Erythroblast (primary cell): ENCODE measurements around the gene PPFIBP1.

Source experiments
- GATA1 ChIP-seq: IDR thresholded peaks from 2 replicates; pipeline ENCODE4 v1.6.1; 2011; ENCODE audit warnings: low read depth, mild to moderate bottlenecking, control low read depth, low read length, moderate library complexity
- POLR2A ChIP-seq: IDR thresholded peaks from 2 replicates; pipeline ENCODE4 v1.6.1; 2011; ENCODE audit warnings: mild to moderate bottlenecking, low read length

DNA sequence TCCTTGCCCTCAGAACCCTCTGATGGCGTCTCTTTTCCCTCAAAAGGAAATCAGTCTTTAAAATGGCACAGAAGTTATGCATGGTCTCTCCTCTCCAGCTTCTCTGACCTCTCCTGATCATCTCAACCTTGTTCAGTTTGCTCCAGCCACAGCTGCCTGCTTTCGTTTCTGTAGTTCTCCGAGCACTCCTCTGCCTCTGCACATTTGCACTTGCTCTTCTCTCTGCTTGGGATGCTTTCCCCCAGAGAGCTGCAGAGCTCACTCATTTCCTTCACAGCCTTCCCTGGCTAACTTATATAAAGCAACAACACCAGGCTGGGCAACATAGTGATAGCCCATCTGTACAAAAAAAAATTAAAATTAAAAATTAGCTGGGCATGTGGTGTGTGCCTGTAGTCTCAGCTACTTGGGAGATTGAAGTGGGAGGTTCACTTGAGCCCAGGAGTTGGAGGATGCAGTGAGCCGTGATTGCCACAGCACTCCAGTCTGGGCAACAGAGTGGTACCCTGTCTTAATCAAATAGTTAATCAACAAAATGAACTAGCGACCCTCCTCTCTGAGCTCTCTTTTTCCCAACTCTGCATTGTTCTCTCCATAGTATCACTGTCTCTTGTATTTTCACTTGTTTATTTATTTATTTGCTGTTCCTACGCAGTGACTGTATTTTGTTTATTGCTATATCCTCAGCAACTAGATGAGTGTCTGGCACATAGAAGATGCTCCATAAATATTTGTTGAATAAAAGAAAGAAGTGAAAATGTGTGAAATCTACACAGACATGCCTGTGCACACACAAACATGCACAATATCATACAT lies 37.7 kb downstream of the PPFIBP1 start:
- TF ChIP-seq POLR2A (no peak), GATA1 (no peak)
